A673 (cell line): Measurements from ENCODE around the gene CD3E. TPM values are rescaled to one million over a fixed set of nuclear protein-coding genes. Genes with fewer than 3 reads are reported as not detected.

ENCODE experiments used
- BruUV-seq: library from RNA; stranded (reverse); fragments of 400-500 nt; replicated peaks from 2 replicates; lab custom pipeline; 2021; lab: Mats Ljungman, UMichigan
- CTCF ChIA-PET: fragments of 300-600 bp; sonication (Branson Sonifier 250); formaldehyde crosslinking; loops from one replicate; lab custom pipeline; 2022; ENCODE audit warnings: antibody characterized with exemption; lab: Charles Lee
- POLR2A ChIA-PET: fragments of 300-600 bp; sonication (Branson Sonifier 250); formaldehyde crosslinking; loops from one replicate; lab custom pipeline; 2022; ENCODE audit warnings: antibody characterized with exemption; ENCODE audit not compliant: low non-redundant PET; lab: Charles Lee
- DNase-seq: peaks from one replicate; pipeline ENCODE4 v3.0.0-alpha.2; 2015; ENCODE audit warnings: low spot score
- H3K27ac ChIP-seq: fragments of 200-600 bp; sonication (generic); 2 replicates; pipeline ENCODE4 v1.5.1; 2016; ENCODE audit warnings: mixed run types, low read depth, mild to moderate bottlenecking, mixed read lengths, antibody characterized with exemption, low read length; ENCODE audit not compliant: poor library complexity, severe bottlenecking
- H3K27me3 ChIP-seq: fragments of 200-600 bp; sonication (generic); replicated peaks from 2 replicates; pipeline ENCODE4 v1.6.1; 2017; ENCODE audit warnings: mixed run types, low read depth, mild to moderate bottlenecking, mixed read lengths, antibody characterized with exemption, low read length; ENCODE audit not compliant: insufficient read depth, poor library complexity
- H3K36me3 ChIP-seq: fragments of 200-600 bp; sonication (generic); 2 replicates; pipeline ENCODE4 v1.6.1; 2016; ENCODE audit warnings: mixed run types, mild to moderate bottlenecking, mixed read lengths, antibody characterized with exemption, low read length; ENCODE audit not compliant: insufficient read depth, poor library complexity, severe bottlenecking
- H3K4me1 ChIP-seq: fragments of 200-600 bp; sonication (generic); 2 replicates; pipeline ENCODE4 v1.6.1; 2017; ENCODE audit warnings: mixed run types, mild to moderate bottlenecking, mixed read lengths, antibody characterized with exemption, low read length; ENCODE audit not compliant: insufficient read depth, poor library complexity, severe bottlenecking
- H3K4me3 ChIP-seq: fragments of 200-600 bp; sonication (generic); 2 replicates; pipeline ENCODE4 v1.5.1; 2016; ENCODE audit warnings: low read depth, mixed run types, mild to moderate bottlenecking, mixed read lengths, low read length; ENCODE audit not compliant: poor library complexity, severe bottlenecking
- H3K9me3 ChIP-seq: fragments of 200-600 bp; sonication (generic); 2 replicates; pipeline ENCODE4 v1.6.1; 2016; ENCODE audit warnings: mixed run types, low read depth, mild to moderate bottlenecking, mixed read lengths, antibody characterized with exemption, low read length; ENCODE audit not compliant: poor library complexity, severe bottlenecking
- CTCF ChIP-seq: fragments of 300-800, 200-600 bp; sonication (generic); conservative IDR thresholded peaks from 2 replicates; pipeline ENCODE4 v1.5.1; 2017; ENCODE audit warnings: low read depth, mild to moderate bottlenecking, antibody characterized with exemption, low read length, moderate library complexity, mixed read lengths
- EZH2 ChIP-seq: fragments of 200-600 bp; sonication (generic); IDR thresholded peaks from 2 replicates; pipeline ENCODE4 v1.6.1; 2017; ENCODE audit warnings: borderline replicate concordance, low read depth, mild to moderate bottlenecking, mixed read lengths, antibody characterized with exemption, low read length; ENCODE audit not compliant: poor library complexity, severe bottlenecking
- intact Hi-C: fragments of 100-400 bp; cut with micrococcal nuclease; formaldehyde crosslinking; loops from one replicate; pipeline ENCODE4 v1.10.0; 2022; ENCODE audit not compliant: unreplicated experiment
- total RNA-seq: library from RNA; stranded (reverse); gene quantifications from 2 replicates; pipeline ENCODE4 v1.2.3, GENCODE V29; 2021

CD3E gene
- total RNA-seq, 1 experiment from 2014 or later: not detected

GRCh38 chr11:118321386-118322082 lies 17.0 kb downstream of the CD3E start:
- Histone ChIP-seq H3K27me3 (peaks cover 13% of the 10 kb centered on the region), H3K4me3 (no peak overlapping the region), H3K36me3 (no peaks in the 10 kb centered on the region), H3K4me1 (no peaks in the 10 kb centered on the region), H3K9me3 (no peaks in the 10 kb centered on the region), H3K27ac (no peak overlapping the region)
- no TSS peak for BruUV-seq
- intact Hi-C loops: no loop called here
- ChIA-PET CTCF (no interaction called here), POLR2A (no interaction called here)
- TF ChIP-seq EZH2 (no peak), CTCF (no peak)
- no peak for DNase-seq

DNA sequence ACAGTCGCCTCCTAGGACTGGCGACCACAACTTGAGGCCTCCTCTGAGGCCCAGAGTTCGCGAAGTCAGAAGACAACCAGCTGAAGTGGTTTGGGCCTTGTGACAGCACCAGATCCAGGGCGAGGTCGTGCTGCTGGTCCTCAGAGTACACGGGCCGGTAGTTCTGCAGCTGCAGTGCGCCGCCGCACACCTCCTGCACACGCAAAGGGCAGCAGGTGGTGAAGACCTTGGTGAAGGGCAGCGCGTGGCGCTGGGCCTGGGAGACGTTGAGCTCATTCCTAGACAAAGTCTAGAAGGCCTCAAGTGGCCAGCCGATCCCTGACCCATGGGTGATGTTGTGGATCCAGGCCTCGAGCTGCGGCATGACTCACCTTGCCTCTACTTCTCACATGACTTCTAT lies 18.2 kb downstream of the CD3E start:
- Histone ChIP-seq H3K9me3 (no peaks in the 10 kb centered on the region), H3K27ac (no peak overlapping the region), H3K4me3 (no peak overlapping the region), H3K27me3 (peaks cover 22% of the 10 kb centered on the region), H3K36me3 (no peaks in the 10 kb centered on the region), H3K4me1 (no peaks in the 10 kb centered on the region)
- ChIA-PET CTCF (no interaction called here), POLR2A (no interaction called here)
- DNase-seq: no peak
- TF ChIP-seq CTCF (no peak), EZH2 (no peak)
- intact Hi-C loops: no loop called here
- BruUV-seq: no TSS peak

DNA sequence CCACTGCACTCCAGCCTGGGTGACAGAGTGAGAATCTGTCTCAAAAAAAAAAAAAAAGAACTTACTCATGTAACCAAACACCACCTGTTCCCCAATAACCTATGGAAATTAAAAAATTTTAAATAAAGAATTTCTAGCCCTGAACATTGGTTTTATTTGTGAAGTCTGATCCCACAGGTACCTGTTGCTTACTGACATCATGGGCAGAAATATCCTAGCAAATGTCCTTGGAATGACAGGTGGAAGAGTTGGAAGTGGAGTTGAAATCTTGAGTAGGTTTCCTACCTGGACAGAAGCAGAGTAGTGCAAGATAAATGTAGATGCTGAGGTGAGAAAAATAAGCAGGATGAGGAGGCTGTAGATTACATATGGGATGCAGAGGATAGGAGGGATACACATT lies 20.8 kb downstream of the CD3E start:
- CTCF ChIA-PET: no interaction called here
- no TSS peak for BruUV-seq
- no peaks in the 10 kb centered on the region for H3K4me1 ChIP-seq

More for the DNA sequence above, 20.8 kb downstream of the CD3E start:
- POLR2A ChIA-PET: interaction anchor here (0.7 kb wide), 1 partner anchor 699 kb away, joined by 4 read pairs; no protein-coding TSS in a partner anchor
- Histone ChIP-seq H3K9me3 (no peaks in the 10 kb centered on the region), H3K4me3 (no peak overlapping the region), H3K27ac (no peak overlapping the region), H3K27me3 (peaks cover 10% of the 10 kb centered on the region), H3K36me3 (no peaks in the 10 kb centered on the region)
- intact Hi-C loops: no loop called here
- DNase-seq: no peak
- TF ChIP-seq CTCF: no peak
- TF ChIP-seq EZH2: no peak
